ENCODE measurements around the gene AUP1.
"Not testable (repeated sequence)": the region's sequence is repeated elsewhere in the genome, so short reads cannot be mapped to it uniquely, and the experiment has no call there.

Gene AUP1

GRCh38 chr2:74566076-74566753, 36.7 kb upstream of the AUP1 start:
- no peak for FAIRE-seq
- no peak for DNase-seq (ENCODE audit: insufficient read length, low spot score)
- TF ChIP-seq CTCF (IDR thresholded peaks at IDR 0.05; ENCODE audit: insufficient read depth, missing control alignments) = no peak

GRCh38 chr2:74564222-74564621, 34.7 kb upstream of the AUP1 start:
- FAIRE-seq = no peak
- TF ChIP-seq CTCF (IDR thresholded peaks at IDR 0.05; ENCODE audit: insufficient read depth, missing control alignments) = no peak
- no peak for DNase-seq (ENCODE audit: insufficient read length, low spot score)

- DNase-seq (ENCODE audit: insufficient read length, low spot score) (no peak), FAIRE-seq (no peak)
- no peak for TF ChIP-seq CTCF (IDR thresholded peaks at IDR 0.05; ENCODE audit: insufficient read depth, missing control alignments)
Observed at GRCh38 chr2:74562126-74562775, 32.7 kb upstream of the AUP1 start.

- not testable (repeated sequence) for FAIRE-seq; DNase-seq (ENCODE audit: insufficient read length, low spot score)
Observed at GRCh38 chr2:74561022-74561421, 31.5 kb upstream of the AUP1 start.

GRCh38 chr2:74560591-74560990, 31.1 kb upstream of the AUP1 start:
- FAIRE-seq (no peak), DNase-seq (ENCODE audit: insufficient read length, low spot score) (no peak)
- no peak for TF ChIP-seq CTCF (IDR thresholded peaks at IDR 0.05; ENCODE audit: insufficient read depth, missing control alignments)

- no peak for FAIRE-seq
- DNase-seq (ENCODE audit: insufficient read length, low spot score) = no peak
- no peak for TF ChIP-seq CTCF (IDR thresholded peaks at IDR 0.05; ENCODE audit: insufficient read depth, missing control alignments)
Observed at GRCh38 chr2:74559912-74560311, 30.4 kb upstream of the AUP1 start.

GRCh38 chr2:74558284-74559230, 29.1 kb upstream of the AUP1 start:
- DNase-seq (ENCODE audit: insufficient read length, low spot score) = no peak
- FAIRE-seq = no peak

More at GRCh38 chr2:74558284-74559230, 29.1 kb upstream of the AUP1 start:
- TF ChIP-seq CTCF (IDR thresholded peaks at IDR 0.05; ENCODE audit: insufficient read depth, missing control alignments) = no peak
